Mesodermal cell (in vitro differentiated cells): ENCODE results near the gene ATG4B.

Source experiments
- H3K27ac ChIP-seq: 2 replicates; pipeline ENCODE4 v1.7.0; 2013; ENCODE audit warnings: mild to moderate bottlenecking, low read depth, low read length, moderate library complexity; ENCODE audit not compliant: severe bottlenecking
- H3K36me3 ChIP-seq: 2 replicates; pipeline ENCODE4 v1.7.1; 2013; ENCODE audit warnings: mild to moderate bottlenecking, low read length, moderate library complexity; ENCODE audit not compliant: control insufficient read depth, insufficient read depth
- H3K4me1 ChIP-seq: one replicate; pipeline ENCODE4 v1.7.1; 2013; ENCODE audit warnings: mild to moderate bottlenecking, low read length; ENCODE audit not compliant: insufficient read depth, control insufficient read depth, poor library complexity, severe bottlenecking
- H3K4me3 ChIP-seq: 2 replicates; pipeline ENCODE4 v1.7.0; 2013; ENCODE audit warnings: low read length, control low read depth, mild to moderate bottlenecking; ENCODE audit not compliant: insufficient read depth, poor library complexity, severe bottlenecking; ENCODE audit errors: extremely low read depth
- H3K9me3 ChIP-seq: 2 replicates; pipeline ENCODE4 v1.7.1; 2013; ENCODE audit warnings: mild to moderate bottlenecking, low read length, moderate library complexity; ENCODE audit not compliant: control insufficient read depth
- WGBS, 2 experiments: methylation state at CpG; one replicate each; pipeline ENCODE4 v1.1.5; 2013; ENCODE audit warnings: missing lambda C conversion rate in 2 of 2; ENCODE audit not compliant: insufficient coverage in 2 of 2; 5-methylcytosine and 5-hydroxymethylcytosine counted together

ATG4B gene

GRCh38 chr2:241668839-241669238, 31.3 kb downstream of the ATG4B start:
- Histone ChIP-seq H3K27ac (no peak overlapping the region), H3K36me3 (peaks cover 59% of the 10 kb centered on the region), H3K4me1 (peaks cover 22% of the 10 kb centered on the region), H3K4me3 (no peak overlapping the region), H3K9me3 (no peaks in the 10 kb centered on the region)
- WGBS, 2 experiments = 100% methylated on average over 1 of the region's 12 CpGs; no CpG with 5 or more reads in 1 of the 2 experiments

GRCh38 chr2:241670333-241671110, 33.0 kb downstream of the ATG4B start:
- Histone ChIP-seq H3K9me3 (no peaks in the 10 kb centered on the region), H3K36me3 (peaks cover 75% of the 10 kb centered on the region), H3K4me1 (peaks cover 14% of the 10 kb centered on the region), H3K27ac (no peak overlapping the region), H3K4me3 (no peak overlapping the region)
- WGBS, 2 experiments = 92 to 95% methylated on average over 26 to 30 of the region's 31 CpGs

GRCh38 chr2:241671457-241672240, 34.2 kb downstream of the ATG4B start:
- no peak overlapping the region for H3K27ac ChIP-seq
- 96 to 97% methylated on average over 22 to 27 of the region's 31 CpGs for WGBS, 2 experiments
- peaks cover 3% of the 10 kb centered on the region for H3K4me1 ChIP-seq
- H3K36me3 ChIP-seq = peaks cover 74% of the 10 kb centered on the region
- no peaks in the 10 kb centered on the region for H3K9me3 ChIP-seq
- H3K4me3 ChIP-seq = no peak overlapping the region

- WGBS, 2 experiments = 93 to 97% methylated on average over 34 to 37 of the region's 42 CpGs
- no peak overlapping the region for H3K4me3 ChIP-seq
- no peak overlapping the region for H3K27ac ChIP-seq
- no peaks in the 10 kb centered on the region for H3K4me1 ChIP-seq
- peaks cover 74% of the 10 kb centered on the region for H3K36me3 ChIP-seq
- H3K9me3 ChIP-seq = no peaks in the 10 kb centered on the region
These were observed 35.0 kb downstream of the ATG4B start for GRCh38 chr2:241672243-241673188.

- no peak overlapping the region for H3K27ac ChIP-seq
- 92 to 94% methylated on average over 14 to 15 of the region's 18 CpGs for WGBS, 2 experiments
- no peaks in the 10 kb centered on the region for H3K4me1 ChIP-seq
- H3K36me3 ChIP-seq = peaks cover 72% of the 10 kb centered on the region
- no peak overlapping the region for H3K4me3 ChIP-seq
- H3K9me3 ChIP-seq = no peaks in the 10 kb centered on the region
These were observed 35.7 kb downstream of the ATG4B start for GRCh38 chr2:241673189-241673663.

GRCh38 chr2:241673797-241674725, 36.6 kb downstream of the ATG4B start:
- 92 to 95% methylated on average over 18 to 20 of the region's 21 CpGs for WGBS, 2 experiments
- peaks cover 72% of the 10 kb centered on the region for H3K36me3 ChIP-seq
- no peak overlapping the region for H3K4me3 ChIP-seq
- H3K27ac ChIP-seq = no peak overlapping the region
- no peaks in the 10 kb centered on the region for H3K4me1 ChIP-seq
- no peaks in the 10 kb centered on the region for H3K9me3 ChIP-seq

GRCh38 chr2:241675885-241676284, 38.4 kb downstream of the ATG4B start:
- H3K9me3 ChIP-seq = no peaks in the 10 kb centered on the region
- no peak overlapping the region for H3K27ac ChIP-seq
- peaks cover 4% of the 10 kb centered on the region for H3K4me1 ChIP-seq
- peaks cover 77% of the 10 kb centered on the region for H3K36me3 ChIP-seq
- H3K4me3 ChIP-seq = no peak overlapping the region
- WGBS, 2 experiments = 87 to 94% methylated on average over 15 to 17 of the region's 17 CpGs

- H3K27ac ChIP-seq = no peak overlapping the region
- H3K9me3 ChIP-seq = no peaks in the 10 kb centered on the region
- H3K4me1 ChIP-seq = peaks cover 9% of the 10 kb centered on the region
- no peak overlapping the region for H3K4me3 ChIP-seq
- H3K36me3 ChIP-seq = peaks cover 77% of the 10 kb centered on the region
- whole genome bisulfite sequencing, 2 experiments = 94 to 95% methylated on average over 17 of the region's 17 CpGs
These were observed 39.2 kb downstream of the ATG4B start for GRCh38 chr2:241676665-241677064.

GRCh38 chr2:241677392-241677791, 39.9 kb downstream of the ATG4B start:
- Histone ChIP-seq H3K27ac (no peak overlapping the region), H3K4me1 (peaks cover 11% of the 10 kb centered on the region), H3K4me3 (no peak overlapping the region), H3K9me3 (no peaks in the 10 kb centered on the region), H3K36me3 (peaks cover 78% of the 10 kb centered on the region)
- WGBS, 2 experiments = 92 to 94% methylated on average over 21 to 24 of the region's 24 CpGs
